Heart left ventricle (tissue), 16 donors: ENCODE data around the gene FCHSD2. TPM values are rescaled to one million over a fixed set of nuclear protein-coding genes. Genes with fewer than 3 reads are reported as not detected.

ENCODE experiments used
- ATAC-seq, 4 donors: fragments of 200-7000 bp; cut with Tn5 transposase; one replicate each; pipeline ENCODE4 v1.9.1; 2020 to 2022; ENCODE audit warnings: moderate library complexity in 4 of 4, mild to moderate bottlenecking in 3 of 4, moderate number of reproducible peaks in 1 of 4
- DNase-seq, 5 donors: peaks; one replicate each; pipeline ENCODE4 v3.0.0-alpha.2; 2020
- H3K27ac ChIP-seq, 12 donors: fragments of 200-600 bp; sonication (generic) in 4 of 12; one replicate each; pipeline versions ENCODE4 v1.5.0 to v1.8.0; 2016 to 2022; ENCODE audit warnings: mild to moderate bottlenecking in 2 of 12
- H3K27me3 ChIP-seq, 9 donors: fragments of 200-600 bp; sonication (generic) in 2 of 9; one replicate each; pipeline versions ENCODE4 v1.5.1 to v1.8.0; 2016 to 2022; ENCODE audit warnings: mild to moderate bottlenecking in 3 of 9
- H3K36me3 ChIP-seq, 9 donors: fragments of 200-600 bp; sonication (generic) in 2 of 9; one replicate each; pipeline versions ENCODE4 v1.5.0 to v1.8.0; 2018 to 2022; ENCODE audit warnings: mild to moderate bottlenecking in 2 of 9
- H3K4me1 ChIP-seq, 12 donors: fragments of 200-600 bp; sonication (generic) in 4 of 12; one replicate each; pipeline versions ENCODE4 v1.5.0 to v1.8.0; 2016 to 2022; ENCODE audit warnings: mild to moderate bottlenecking in 3 of 12
- H3K4me3 ChIP-seq, 12 donors: fragments of 200-600 bp; sonication (generic) in 4 of 12; one replicate each; pipeline versions ENCODE4 v1.5.0 to v1.8.0; 2017 to 2022; ENCODE audit warnings: mild to moderate bottlenecking in 9 of 12, moderate library complexity in 4 of 12
- H3K9me3 ChIP-seq, 12 donors: fragments of 200-600 bp; sonication (generic) in 4 of 12; one replicate each; pipeline versions ENCODE4 v1.5.0 to v1.8.0; 2016 to 2022; ENCODE audit warnings: mild to moderate bottlenecking in 1 of 12
- CTCF ChIP-seq, 12 donors: fragments of 200-600 bp; sonication (generic) in 4 of 12; IDR thresholded peaks; one replicate each; pipeline versions ENCODE4 v1.5.0 to v1.8.0; 2018 to 2022; ENCODE audit warnings: antibody characterized with exemption in 12 of 12, mild to moderate bottlenecking in 5 of 12
- POLR2A ChIP-seq, 2 donors: fragments of 450-650 bp; IDR thresholded peaks; one replicate each; pipeline ENCODE4 v1.6.1; 2017; ENCODE audit warnings: antibody characterized with exemption in 2 of 2, mild to moderate bottlenecking in 2 of 2, moderate library complexity in 2 of 2
- WGBS, 4 donors: extraction: QIAGEN DNeasy Blood & Tissue Kit in 2 of 4; methylation state at CpG; one replicate each; pipeline versions ENCODE4 v1.1.5 to v1.1.7; 2013 to 2018; 5-methylcytosine and 5-hydroxymethylcytosine counted together
- intact Hi-C, 10 donors: fragments of 100-400 bp; cut with DNase I; formaldehyde crosslinking; loops; one replicate each; pipeline versions ENCODE4 v1.11.1 to v1.14.2; 2022
- polyA plus RNA-seq, 2 donors: library from polyadenylated mRNA; stranded (reverse); fragments of 200-250 nt; gene quantifications; one replicate each; pipeline ENCODE4 v1.2.3, GENCODE V29; 2013
- total RNA-seq, 9 donors: library from RNA; depleted of rRNA in 2 of 9; stranded (reverse); fragments of >200 nt in 2 of 9; fragmentation: NEBNext Ultra II Directional in 3 of 9; extraction: Animal tissue kit (Norgen Biotek cat#: 25700) in 3 of 9; gene quantifications; one replicate each; pipeline versions ENCODE4 v1.1.0 to v1.2.4, GENCODE V29; 2016 to 2023
- donor health status: ischemic (EF 13 %, LVEDD 7.1; RV severe dilation, severe dysfunction).
- donor health status: healthy with polysubstance abuse.
- donor health status: DM: no; HTN: yes; CAD: no.
- donor health status: DM: no; HTN: no; CAD: no.
- donor health status: ischemic (EF 25% LVEDD 6.9; RV normal size, moderate dysfunction).
- donor health status: ischemic (EF 25% LVEDD 5.7; RV mildly dilated, moderate dysfunction).
- donor health status: healthy.
- donor health status: DM: yes; HTN: yes; CAD: no.
- donor health status: ischemic (EF 35%, LVEDD 5.7; RV mildly dilated, moderate dysfunction).
- donor health status: nonischemic (EF 11% LVEDD 7.7; RV severe dilation, severe dysfunction).
- donor health status: DM: yes; HTN: yes; CAD: no.
- donor health status: PGD.
- donor health status: ischemic (EF 29% LVEDD 5.4; RV normal size, mild dysfunction).
- donor health status: nonischemic (EF 23%, LVEDD 6.1; RV moderate dilation, normal function).

The FCHSD2 gene
- total and polyA plus RNA-seq, 11 donors: 9.9 to 61.1 (median 39.0) TPM

- ATAC-seq (no peak), DNase-seq (no peak)
- Histone ChIP-seq H3K9me3 (no peaks in the 10 kb centered on the region), H3K27me3 (no peaks in the 10 kb centered on the region), H3K36me3 (no peaks in the 10 kb centered on the region), H3K27ac (peak overlapping the region in 11 of 12 donors; percentile 26 to 84 (median 71)), H3K4me1 (peaks cover 3 to 77% (median 56%) of the 10 kb centered on the region in 12 donors), H3K4me3 (no peak overlapping the region)
- WGBS, 4 donors: 70 to 83% (median 81%) methylated on average over 2 of the region's 2 CpGs
- TF ChIP-seq POLR2A (IDR thresholded peaks at IDR 0.05) (no peak), CTCF (IDR thresholded peaks at IDR 0.05) (no peak)
- intact Hi-C loops: loop anchor here in 4 of 10 donors (5.0 to 10.0 kb wide), 3 partner anchors 245 to 428 kb away; no protein-coding TSS in a partner anchor
Measured at GRCh38 chr11:73170140-73170539, 28.0 kb upstream of the FCHSD2 start.

- H3K9me3 ChIP-seq: no peaks in the 10 kb centered on the region
- ATAC-seq (peak in 2 of 4 donors; percentile 17 to 31), DNase-seq (peak in 1 of 5 donors; percentile 60)
- intact Hi-C loops: no loop called here
- no peaks in the 10 kb centered on the region for H3K27me3 ChIP-seq
- H3K4me3 ChIP-seq: no peak overlapping the region
- peak overlapping the region in 11 of 12 donors; percentile 26 to 84 (median 71) for H3K27ac ChIP-seq
- WGBS, 4 donors: 61 to 73% (median 69%) methylated on average over 10 to 11 of the region's 11 CpGs
- TF ChIP-seq POLR2A (IDR thresholded peaks at IDR 0.05) (no peak), CTCF (IDR thresholded peaks at IDR 0.05) (no peak)
- H3K4me1 ChIP-seq: peaks cover 3 to 74% (median 54%) of the 10 kb centered on the region in 12 donors
- H3K36me3 ChIP-seq: no peaks in the 10 kb centered on the region
Measured at GRCh38 chr11:73168925-73169579, 26.9 kb upstream of the FCHSD2 start.

GRCh38 chr11:73167363-73167954 is 25.3 kb upstream of the FCHSD2 start:
- Histone ChIP-seq H3K4me1 (peaks cover 0 to 71% (median 45%) of the 10 kb centered on the region in 12 donors), H3K9me3 (no peaks in the 10 kb centered on the region), H3K27ac (peak overlapping the region in 9 of 12 donors; percentile 21 to 76 (median 67)), H3K27me3 (no peaks in the 10 kb centered on the region), H3K4me3 (no peak overlapping the region), H3K36me3 (no peaks in the 10 kb centered on the region)
- 51 to 61% (median 54%) methylated on average over 3 of the region's 3 CpGs for WGBS, 4 donors
- no peak for DNase-seq
- intact Hi-C loops: no loop called here
- peak in 3 of 4 donors; percentile 24 to 68 (median 48) for ATAC-seq
- TF ChIP-seq POLR2A (IDR thresholded peaks at IDR 0.05) (no peak), CTCF (IDR thresholded peaks at IDR 0.05) (no peak)

GRCh38 chr11:73164803-73165540 is 22.9 kb upstream of the FCHSD2 start:
- WGBS, 4 donors: 82 to 96% (median 88%) methylated on average over 1 to 2 of the region's 2 CpGs
- peaks cover 0 to 57% (median 28%) of the 10 kb centered on the region in 12 donors for H3K4me1 ChIP-seq
- H3K27ac ChIP-seq: no peak overlapping the region
- no peak for ATAC-seq
- TF ChIP-seq CTCF (IDR thresholded peaks at IDR 0.05): no peak
- no peak for TF ChIP-seq POLR2A (IDR thresholded peaks at IDR 0.05)
- no peaks in the 10 kb centered on the region for H3K36me3 ChIP-seq
- DNase-seq: no peak
- H3K9me3 ChIP-seq: no peaks in the 10 kb centered on the region
- no peaks in the 10 kb centered on the region for H3K27me3 ChIP-seq
- intact Hi-C loops: no loop called here
- no peak overlapping the region for H3K4me3 ChIP-seq
